ENCODE data around the gene ADK.

ADK gene

DNA sequence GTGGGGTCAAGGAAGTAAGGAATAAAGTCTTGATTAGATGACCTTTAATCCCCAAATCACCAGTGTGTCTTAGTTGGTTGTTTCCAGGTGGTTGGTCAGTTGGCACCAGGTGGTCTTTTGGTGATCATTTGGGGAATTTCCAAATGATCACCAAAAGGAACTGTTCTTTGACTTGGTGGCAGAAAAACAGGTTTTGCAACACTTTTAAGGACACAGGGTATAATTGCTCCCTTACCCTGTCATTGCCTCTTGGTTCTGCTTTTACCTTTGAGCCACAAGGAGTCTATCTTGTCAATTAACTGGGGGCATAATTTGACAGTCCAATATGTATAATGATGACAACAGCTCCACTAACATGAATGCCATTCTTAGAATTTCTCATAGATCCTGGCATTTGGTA, 104.2 kb downstream of the ADK start:
- no peak for DNase-seq (ENCODE audit: low read depth)
- TF ChIP-seq, protein P1, sequence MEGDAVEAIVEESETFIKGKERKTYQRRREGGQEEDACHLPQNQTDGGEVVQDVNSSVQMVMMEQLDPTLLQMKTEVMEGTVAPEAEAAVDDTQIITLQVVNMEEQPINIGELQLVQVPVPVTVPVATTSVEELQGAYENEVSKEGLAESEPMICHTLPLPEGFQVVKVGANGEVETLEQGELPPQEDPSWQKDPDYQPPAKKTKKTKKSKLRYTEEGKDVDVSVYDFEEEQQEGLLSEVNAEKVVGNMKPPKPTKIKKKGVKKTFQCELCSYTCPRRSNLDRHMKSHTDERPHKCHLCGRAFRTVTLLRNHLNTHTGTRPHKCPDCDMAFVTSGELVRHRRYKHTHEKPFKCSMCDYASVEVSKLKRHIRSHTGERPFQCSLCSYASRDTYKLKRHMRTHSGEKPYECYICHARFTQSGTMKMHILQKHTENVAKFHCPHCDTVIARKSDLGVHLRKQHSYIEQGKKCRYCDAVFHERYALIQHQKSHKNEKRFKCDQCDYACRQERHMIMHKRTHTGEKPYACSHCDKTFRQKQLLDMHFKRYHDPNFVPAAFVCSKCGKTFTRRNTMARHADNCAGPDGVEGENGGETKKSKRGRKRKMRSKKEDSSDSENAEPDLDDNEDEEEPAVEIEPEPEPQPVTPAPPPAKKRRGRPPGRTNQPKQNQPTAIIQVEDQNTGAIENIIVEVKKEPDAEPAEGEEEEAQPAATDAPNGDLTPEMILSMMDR (conservative IDR thresholded peaks at IDR 0.05; ENCODE audit: low read length) = no peak
- H3K4me3 ChIP-seq (ENCODE audit: low read length) = no peak overlapping the region

DNA sequence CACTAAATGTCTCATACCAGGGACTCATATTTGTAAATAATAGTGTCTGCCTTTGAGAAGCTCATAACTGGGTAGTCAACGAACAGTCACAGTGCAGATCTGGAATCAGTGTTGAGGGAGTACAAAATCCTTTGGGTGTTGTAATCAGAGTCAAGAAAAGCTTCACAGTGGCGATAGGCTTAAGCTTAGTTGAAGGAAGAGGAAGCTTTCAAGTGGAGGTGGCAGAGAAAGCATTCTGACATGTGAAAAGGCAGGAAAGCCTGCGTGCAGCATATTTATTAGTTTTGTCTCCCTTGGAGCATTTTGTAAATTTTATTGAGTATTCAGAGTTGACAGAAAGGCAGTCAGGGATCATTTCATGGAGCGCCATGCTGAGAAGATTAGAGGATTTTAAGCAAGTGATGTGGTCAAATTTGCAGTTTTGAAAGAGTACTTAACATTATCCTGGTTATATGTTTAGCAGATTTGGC, 104.9 kb downstream of the ADK start:
- TF ChIP-seq, protein P1 (conservative IDR thresholded peaks at IDR 0.05; ENCODE audit: low read length) = no peak
- DNase-seq (ENCODE audit: low read depth) = no peak

DNA sequence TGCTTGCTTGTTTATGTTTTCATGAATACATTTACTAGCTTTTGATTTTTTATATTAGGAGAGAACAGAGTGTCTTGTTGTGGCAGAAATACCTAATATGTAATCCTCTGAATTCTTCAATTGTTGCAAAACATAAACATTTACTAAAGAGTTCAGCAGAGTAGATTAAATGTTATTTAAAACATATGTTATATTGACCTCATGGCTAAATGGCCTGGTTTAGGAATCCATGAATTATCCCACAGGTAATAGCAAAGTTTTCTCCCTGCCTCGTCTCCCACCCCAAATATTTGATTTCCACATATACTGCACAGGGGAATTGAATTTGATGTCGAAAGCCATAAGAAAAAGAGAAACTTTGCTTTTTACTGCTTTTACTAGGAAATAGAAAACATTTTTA, 111.8 kb downstream of the ADK start:
- TF ChIP-seq, protein P1 (conservative IDR thresholded peaks at IDR 0.05; ENCODE audit: low read length) = no peak
- peak; percentile 11 for DNase-seq (ENCODE audit: low read depth)

More for the DNA sequence above, 104.9 kb downstream of the ADK start:
- no peak overlapping the region for H3K4me3 ChIP-seq (ENCODE audit: low read length)

DNA sequence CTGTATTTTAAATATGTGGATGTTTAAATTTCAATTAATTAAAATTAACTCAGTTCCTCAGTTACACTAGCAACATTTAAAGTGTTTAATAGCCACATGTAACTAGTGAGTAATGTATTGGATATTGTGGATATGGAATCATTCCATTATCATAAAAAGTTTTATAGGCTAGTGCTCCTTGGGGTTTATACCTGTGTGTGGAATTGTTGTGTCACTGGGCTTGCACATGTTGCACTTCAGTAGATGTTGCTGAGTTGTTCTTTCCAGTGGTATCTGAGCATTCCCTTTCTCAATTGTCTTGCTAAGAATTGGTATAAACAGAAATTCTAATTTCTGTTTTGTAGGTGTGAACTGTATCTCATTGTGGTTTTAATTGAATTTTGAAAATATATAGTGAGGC, 113.0 kb downstream of the ADK start:
- H3K4me3 ChIP-seq (ENCODE audit: low read length) = no peak overlapping the region
- no peak for DNase-seq (ENCODE audit: low read depth)
- TF ChIP-seq, protein P1 (conservative IDR thresholded peaks at IDR 0.05; ENCODE audit: low read length) = no peak

More for the DNA sequence above, 111.8 kb downstream of the ADK start:
- H3K4me3 ChIP-seq (ENCODE audit: low read length) = no peak overlapping the region

DNA sequence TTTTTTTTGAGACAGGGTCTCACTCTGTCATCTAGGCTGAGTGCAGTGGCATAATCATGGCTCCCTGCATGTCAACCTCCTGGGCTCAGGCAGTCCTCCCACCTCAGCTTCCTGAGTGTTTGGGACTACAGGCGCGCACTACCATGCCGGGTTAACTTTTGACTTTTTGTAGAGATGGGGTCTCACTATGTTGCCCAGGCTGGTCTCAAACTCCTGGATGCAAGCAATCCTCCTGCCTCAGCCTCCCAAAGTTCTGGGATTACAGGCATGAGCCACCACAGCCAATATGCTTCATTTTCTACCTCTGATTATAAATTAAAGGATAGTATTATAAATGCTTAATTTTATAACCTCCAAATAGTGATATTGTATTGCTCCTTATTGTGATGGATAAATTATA, 121.3 kb downstream of the ADK start:
- TF ChIP-seq, protein P1 (conservative IDR thresholded peaks at IDR 0.05; ENCODE audit: low read length) = no peak
- DNase-seq (ENCODE audit: low read depth) = no peak

DNA sequence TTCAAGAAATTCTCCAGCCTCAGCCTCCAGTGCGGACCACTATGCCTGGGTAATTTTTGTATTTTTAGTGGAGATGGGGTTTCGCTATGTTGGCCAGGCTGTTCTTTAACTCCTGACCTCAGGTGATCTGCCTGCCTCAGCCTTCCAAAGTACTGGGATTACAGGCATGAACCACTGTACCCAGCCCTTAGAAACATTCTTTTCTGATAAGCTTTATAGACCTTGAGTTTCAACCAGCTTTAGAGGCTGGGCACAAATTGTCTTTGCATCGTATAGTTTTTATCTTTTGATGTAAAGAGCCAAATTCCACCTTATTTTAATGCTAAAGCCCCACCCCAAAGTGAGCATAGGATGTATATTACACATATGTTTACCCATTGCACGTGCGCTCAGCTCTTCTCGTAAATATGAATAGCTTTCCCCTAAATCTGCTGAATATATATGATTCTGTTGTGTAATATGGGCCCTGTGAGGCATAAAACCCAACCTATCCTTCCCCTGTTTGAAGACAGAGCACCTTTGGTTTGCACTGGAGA, 124.8 kb downstream of the ADK start:
- DNase-seq (ENCODE audit: low read depth) = no peak
- H3K4me3 ChIP-seq (ENCODE audit: low read length) = no peak overlapping the region
- TF ChIP-seq, protein P1 (conservative IDR thresholded peaks at IDR 0.05; ENCODE audit: low read length) = no peak

More for the DNA sequence above, 121.3 kb downstream of the ADK start:
- no peak overlapping the region for H3K4me3 ChIP-seq (ENCODE audit: low read length)

DNA sequence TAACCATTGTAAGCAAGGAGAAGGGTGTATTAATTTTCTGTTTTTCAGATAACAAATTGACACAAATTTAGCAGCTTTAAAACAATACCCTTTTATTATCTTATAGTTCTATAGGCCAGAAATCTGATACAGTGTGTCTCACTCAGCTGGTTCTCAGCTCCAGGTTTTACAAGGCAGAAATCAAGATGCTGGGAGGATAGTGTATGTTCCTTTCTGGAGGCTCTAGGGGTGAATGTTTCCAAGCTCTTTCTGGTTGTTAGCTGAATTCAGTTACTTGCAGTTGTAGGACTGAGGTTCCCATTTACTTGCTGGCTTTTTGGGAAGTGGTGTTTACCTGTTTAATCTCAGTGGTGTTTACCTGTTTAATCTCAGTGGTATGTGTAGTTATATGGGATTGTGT, 125.4 kb downstream of the ADK start:
- DNase-seq (ENCODE audit: low read depth) = no peak
- TF ChIP-seq, protein P1 (conservative IDR thresholded peaks at IDR 0.05; ENCODE audit: low read length) = no peak
- H3K4me3 ChIP-seq (ENCODE audit: low read length) = no peak overlapping the region

Data from AG10803 (cell line).